ENCODE results near the gene GATA6.

Gene GATA6

GRCh38 chr18:22230471-22230945 lies 61.1 kb downstream of the GATA6 start:
- no peak for DNase-seq
- no peaks in the 10 kb centered on the region for H3K36me3 ChIP-seq (ENCODE audit: control insufficient read depth, insufficient read depth, low read length)
- H3K4me3 ChIP-seq (ENCODE audit: insufficient read depth, low read depth, low read length, poor library complexity, severe bottlenecking) = no peak overlapping the region
- no peaks in the 10 kb centered on the region for H3K4me1 ChIP-seq (ENCODE audit: control insufficient read depth, insufficient read depth, low read length, poor library complexity, severe bottlenecking)
- H3K27ac ChIP-seq (ENCODE audit: insufficient read depth, low read length, poor library complexity, severe bottlenecking) = no peak overlapping the region
- no peaks in the 10 kb centered on the region for H3K9me3 ChIP-seq (ENCODE audit: control insufficient read depth, low read length)
- no peaks in the 10 kb centered on the region for H3K27me3 ChIP-seq (replicated peaks; ENCODE audit: control insufficient read depth, insufficient read depth, low read length, poor library complexity, severe bottlenecking)

GRCh38 chr18:22233266-22233665 lies 63.9 kb downstream of the GATA6 start:
- no peak for DNase-seq
- H3K9me3 ChIP-seq (ENCODE audit: control insufficient read depth, low read length) = no peaks in the 10 kb centered on the region
- H3K36me3 ChIP-seq (ENCODE audit: control insufficient read depth, insufficient read depth, low read length) = no peaks in the 10 kb centered on the region
- no peak overlapping the region for H3K27ac ChIP-seq (ENCODE audit: insufficient read depth, low read length, poor library complexity, severe bottlenecking)
- H3K4me3 ChIP-seq (ENCODE audit: insufficient read depth, low read depth, low read length, poor library complexity, severe bottlenecking) = no peak overlapping the region
- H3K27me3 ChIP-seq (replicated peaks; ENCODE audit: control insufficient read depth, insufficient read depth, low read length, poor library complexity, severe bottlenecking) = no peaks in the 10 kb centered on the region
- H3K4me1 ChIP-seq (ENCODE audit: control insufficient read depth, insufficient read depth, low read length, poor library complexity, severe bottlenecking) = no peaks in the 10 kb centered on the region

GRCh38 chr18:22238036-22238435 lies 68.6 kb downstream of the GATA6 start:
- no peak for DNase-seq
- Histone ChIP-seq H3K27ac (ENCODE audit: insufficient read depth, low read length, poor library complexity, severe bottlenecking) (no peak overlapping the region), H3K4me3 (ENCODE audit: insufficient read depth, low read depth, low read length, poor library complexity, severe bottlenecking) (no peak overlapping the region), H3K4me1 (ENCODE audit: control insufficient read depth, insufficient read depth, low read length, poor library complexity, severe bottlenecking) (no peaks in the 10 kb centered on the region), H3K36me3 (ENCODE audit: control insufficient read depth, insufficient read depth, low read length) (no peaks in the 10 kb centered on the region), H3K9me3 (ENCODE audit: control insufficient read depth, low read length) (no peaks in the 10 kb centered on the region), H3K27me3 (replicated peaks; ENCODE audit: control insufficient read depth, insufficient read depth, low read length, poor library complexity, severe bottlenecking) (no peaks in the 10 kb centered on the region)

GRCh38 chr18:22238681-22239080 lies 69.3 kb downstream of the GATA6 start:
- no peaks in the 10 kb centered on the region for H3K9me3 ChIP-seq (ENCODE audit: control insufficient read depth, low read length)
- no peak for DNase-seq
- H3K4me1 ChIP-seq (ENCODE audit: control insufficient read depth, insufficient read depth, low read length, poor library complexity, severe bottlenecking) = no peaks in the 10 kb centered on the region
- no peak overlapping the region for H3K4me3 ChIP-seq (ENCODE audit: insufficient read depth, low read depth, low read length, poor library complexity, severe bottlenecking)
- no peak overlapping the region for H3K27ac ChIP-seq (ENCODE audit: insufficient read depth, low read length, poor library complexity, severe bottlenecking)
- no peaks in the 10 kb centered on the region for H3K36me3 ChIP-seq (ENCODE audit: control insufficient read depth, insufficient read depth, low read length)
- H3K27me3 ChIP-seq (replicated peaks; ENCODE audit: control insufficient read depth, insufficient read depth, low read length, poor library complexity, severe bottlenecking) = no peaks in the 10 kb centered on the region

GRCh38 chr18:22241921-22242361 lies 72.6 kb downstream of the GATA6 start:
- no peaks in the 10 kb centered on the region for H3K4me1 ChIP-seq (ENCODE audit: control insufficient read depth, insufficient read depth, low read length, poor library complexity, severe bottlenecking)
- no peak for DNase-seq
- no peaks in the 10 kb centered on the region for H3K27me3 ChIP-seq (replicated peaks; ENCODE audit: control insufficient read depth, insufficient read depth, low read length, poor library complexity, severe bottlenecking)
- H3K36me3 ChIP-seq (ENCODE audit: control insufficient read depth, insufficient read depth, low read length) = no peaks in the 10 kb centered on the region
- H3K9me3 ChIP-seq (ENCODE audit: control insufficient read depth, low read length) = no peaks in the 10 kb centered on the region
- no peak overlapping the region for H3K27ac ChIP-seq (ENCODE audit: insufficient read depth, low read length, poor library complexity, severe bottlenecking)
- no peak overlapping the region for H3K4me3 ChIP-seq (ENCODE audit: insufficient read depth, low read depth, low read length, poor library complexity, severe bottlenecking)

GRCh38 chr18:22243513-22243912 lies 74.1 kb downstream of the GATA6 start:
- Histone ChIP-seq H3K4me1 (ENCODE audit: control insufficient read depth, insufficient read depth, low read length, poor library complexity, severe bottlenecking) (no peaks in the 10 kb centered on the region), H3K27me3 (replicated peaks; ENCODE audit: control insufficient read depth, insufficient read depth, low read length, poor library complexity, severe bottlenecking) (no peaks in the 10 kb centered on the region), H3K4me3 (ENCODE audit: insufficient read depth, low read depth, low read length, poor library complexity, severe bottlenecking) (no peak overlapping the region), H3K9me3 (ENCODE audit: control insufficient read depth, low read length) (no peaks in the 10 kb centered on the region), H3K27ac (ENCODE audit: insufficient read depth, low read length, poor library complexity, severe bottlenecking) (no peak overlapping the region), H3K36me3 (ENCODE audit: control insufficient read depth, insufficient read depth, low read length) (no peaks in the 10 kb centered on the region)
- no peak for DNase-seq

- no peak for DNase-seq
- Histone ChIP-seq H3K36me3 (ENCODE audit: control insufficient read depth, insufficient read depth, low read length) (no peaks in the 10 kb centered on the region), H3K4me1 (ENCODE audit: control insufficient read depth, insufficient read depth, low read length, poor library complexity, severe bottlenecking) (no peaks in the 10 kb centered on the region), H3K27me3 (replicated peaks; ENCODE audit: control insufficient read depth, insufficient read depth, low read length, poor library complexity, severe bottlenecking) (no peaks in the 10 kb centered on the region), H3K27ac (ENCODE audit: insufficient read depth, low read length, poor library complexity, severe bottlenecking) (no peak overlapping the region), H3K4me3 (ENCODE audit: insufficient read depth, low read depth, low read length, poor library complexity, severe bottlenecking) (no peak overlapping the region), H3K9me3 (ENCODE audit: control insufficient read depth, low read length) (no peaks in the 10 kb centered on the region)
These were observed 80.6 kb downstream of the GATA6 start for GRCh38 chr18:22250026-22250425.

- no peaks in the 10 kb centered on the region for H3K9me3 ChIP-seq (ENCODE audit: control insufficient read depth, low read length)
- no peak for DNase-seq
- no peak overlapping the region for H3K4me3 ChIP-seq (ENCODE audit: insufficient read depth, low read depth, low read length, poor library complexity, severe bottlenecking)
- H3K27ac ChIP-seq (ENCODE audit: insufficient read depth, low read length, poor library complexity, severe bottlenecking) = no peak overlapping the region
- no peaks in the 10 kb centered on the region for H3K27me3 ChIP-seq (replicated peaks; ENCODE audit: control insufficient read depth, insufficient read depth, low read length, poor library complexity, severe bottlenecking)
- no peaks in the 10 kb centered on the region for H3K36me3 ChIP-seq (ENCODE audit: control insufficient read depth, insufficient read depth, low read length)
- H3K4me1 ChIP-seq (ENCODE audit: control insufficient read depth, insufficient read depth, low read length, poor library complexity, severe bottlenecking) = no peaks in the 10 kb centered on the region
These were observed 81.2 kb downstream of the GATA6 start for GRCh38 chr18:22250591-22250996.

All from effector memory CD4-positive, alpha-beta T cell (primary cell).